ENCODE measurements around the gene CSMD2.

The CSMD2 gene

DNA sequence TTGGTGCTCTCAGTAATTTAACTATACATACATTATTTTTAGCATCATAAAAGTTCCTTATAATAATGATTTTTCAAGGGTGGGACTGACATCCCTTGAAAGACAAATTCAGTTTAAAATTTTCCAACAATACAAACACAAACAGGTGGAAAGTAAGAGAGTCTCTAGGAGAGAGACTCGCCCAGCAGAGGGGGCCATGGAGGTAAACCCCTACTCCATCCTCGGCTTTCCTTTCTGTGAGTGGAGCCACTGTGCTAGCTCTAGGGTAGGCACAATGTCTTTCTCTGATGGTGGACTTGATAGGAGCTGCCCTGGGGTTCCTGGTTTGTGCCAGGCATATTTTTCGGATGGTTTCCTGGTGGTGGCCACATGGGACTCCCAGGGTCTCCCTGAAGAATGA is 8.3 kb downstream of the CSMD2 start:
- in situ Hi-C loops (cut with MboI; ENCODE audit: low sequenced_read_pairs) = no loop called here

DNA sequence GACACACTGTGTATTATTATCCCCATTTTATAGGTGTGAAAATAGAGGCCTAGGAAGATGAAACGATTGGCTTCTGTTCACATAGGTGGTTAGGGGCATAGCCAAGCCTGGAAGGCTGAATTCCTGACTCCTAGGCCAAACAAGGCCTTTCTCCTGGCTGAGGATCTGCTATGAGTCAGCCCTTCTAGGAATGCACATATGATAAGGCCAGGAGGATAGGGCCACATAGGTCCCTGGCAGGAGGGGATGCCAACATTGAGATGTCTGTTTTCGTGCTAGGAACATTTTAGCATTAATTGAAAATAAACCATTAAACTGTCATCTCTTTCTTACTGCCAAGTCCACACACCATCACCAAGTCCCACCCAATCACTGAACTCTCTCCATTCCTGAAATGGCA is 9.2 kb downstream of the CSMD2 start:
- in situ Hi-C loops (cut with MboI; ENCODE audit: low sequenced_read_pairs) = no loop called here

DNA sequence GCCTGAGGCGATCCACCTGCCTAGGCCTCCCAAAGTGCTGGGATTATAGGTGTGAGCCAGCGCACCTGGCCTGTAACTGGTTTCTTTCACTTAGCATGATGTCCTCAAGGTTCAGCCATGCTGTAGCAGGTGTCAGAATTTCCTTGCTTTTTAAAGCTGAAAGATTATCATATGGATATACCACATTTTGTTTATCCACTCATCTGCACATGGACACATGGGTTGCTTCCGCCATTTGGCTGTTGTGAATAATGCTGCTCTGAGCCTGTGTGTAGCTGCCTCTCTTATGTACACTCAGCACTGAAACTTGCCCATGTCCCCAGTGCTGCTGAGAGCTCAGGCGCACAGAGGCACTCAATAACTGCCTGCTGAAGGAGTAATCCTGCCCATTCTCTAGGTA is 11.8 kb downstream of the CSMD2 start:
- in situ Hi-C loops (cut with MboI; ENCODE audit: low sequenced_read_pairs) = no loop called here

DNA sequence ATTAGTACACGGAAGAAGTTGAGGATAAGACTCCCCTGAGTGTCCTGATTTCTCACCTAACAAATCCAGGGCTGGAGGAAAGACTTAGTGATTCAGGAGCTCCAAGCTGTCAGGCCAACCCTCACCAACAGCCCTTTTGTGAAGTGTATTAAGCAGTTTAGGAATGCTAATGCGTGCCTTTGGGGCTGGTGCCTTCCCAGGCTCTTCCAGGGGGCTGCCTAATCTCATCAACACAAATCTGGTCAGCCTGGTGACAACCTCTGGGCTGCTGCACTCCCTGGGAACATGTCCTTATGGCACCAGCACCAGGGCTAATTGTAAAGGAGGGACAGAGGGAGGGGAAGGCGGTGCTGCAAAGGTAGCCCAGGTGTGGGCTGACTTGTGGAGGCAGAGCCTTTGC is 15.5 kb downstream of the CSMD2 start:
- in situ Hi-C loops (cut with MboI; ENCODE audit: low sequenced_read_pairs) = no loop called here

DNA sequence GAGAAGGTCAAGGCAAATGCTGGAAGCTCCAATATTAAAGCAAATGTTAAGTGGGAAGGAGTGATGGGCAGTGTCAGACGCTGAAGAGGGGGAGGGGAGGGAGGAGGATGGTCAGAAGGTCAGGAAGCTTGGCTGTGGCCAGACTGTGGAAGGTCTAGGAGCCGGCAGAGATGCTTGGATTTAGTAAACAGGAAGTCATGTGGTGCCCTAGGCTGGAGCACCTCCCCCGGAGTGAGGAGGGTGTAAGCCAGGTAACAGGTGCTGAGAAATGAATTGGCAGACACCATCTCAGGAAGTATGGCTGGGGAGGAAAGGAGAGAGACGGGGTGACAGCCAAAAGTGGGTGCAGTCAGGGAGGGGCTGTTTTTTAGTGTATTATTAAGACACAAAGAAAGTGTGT is 17.7 kb downstream of the CSMD2 start:
- in situ Hi-C loops (cut with MboI; ENCODE audit: low sequenced_read_pairs) = no loop called here

DNA sequence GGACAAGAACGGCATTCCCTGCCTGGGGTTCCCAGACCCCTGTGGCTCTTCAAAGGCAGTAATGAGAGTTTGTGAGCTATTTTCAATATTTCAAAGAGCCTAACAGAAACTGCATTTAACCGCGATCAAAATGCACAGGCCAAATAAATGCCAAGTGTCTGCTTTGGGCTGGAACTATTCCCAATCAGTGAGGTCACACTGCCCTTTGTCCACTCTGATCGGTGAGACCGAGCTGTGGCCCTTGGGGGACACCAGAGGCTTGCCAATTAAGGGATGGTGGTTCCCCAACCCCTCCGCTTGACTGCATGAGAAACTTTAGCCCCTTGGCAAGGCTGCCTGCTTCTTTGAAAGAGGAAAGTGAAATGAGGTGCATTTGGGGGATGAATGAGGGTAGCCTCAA is 20.3 kb downstream of the CSMD2 start:
- in situ Hi-C loops (cut with MboI; ENCODE audit: low sequenced_read_pairs) = no loop called here

DNA sequence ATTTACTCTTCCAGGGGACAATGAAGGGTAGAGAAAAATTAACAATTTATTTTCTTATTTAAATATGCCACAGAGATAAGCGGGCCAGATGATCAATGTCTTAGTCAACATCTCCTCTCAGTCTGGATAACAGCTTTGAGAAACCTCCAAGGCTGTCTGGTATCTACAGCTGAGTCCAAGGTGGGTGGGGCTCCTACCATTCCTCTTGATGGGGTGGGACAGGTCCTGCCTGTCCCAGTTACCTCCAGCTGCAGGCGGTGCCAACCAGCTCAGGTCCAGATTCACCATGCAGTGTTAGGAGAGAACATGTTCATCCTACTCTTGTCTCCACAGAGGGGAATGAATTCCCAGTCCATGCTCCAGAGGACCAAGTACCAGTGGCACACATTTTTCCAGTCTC is 21.1 kb downstream of the CSMD2 start:
- in situ Hi-C loops (cut with MboI; ENCODE audit: low sequenced_read_pairs) = no loop called here

DNA sequence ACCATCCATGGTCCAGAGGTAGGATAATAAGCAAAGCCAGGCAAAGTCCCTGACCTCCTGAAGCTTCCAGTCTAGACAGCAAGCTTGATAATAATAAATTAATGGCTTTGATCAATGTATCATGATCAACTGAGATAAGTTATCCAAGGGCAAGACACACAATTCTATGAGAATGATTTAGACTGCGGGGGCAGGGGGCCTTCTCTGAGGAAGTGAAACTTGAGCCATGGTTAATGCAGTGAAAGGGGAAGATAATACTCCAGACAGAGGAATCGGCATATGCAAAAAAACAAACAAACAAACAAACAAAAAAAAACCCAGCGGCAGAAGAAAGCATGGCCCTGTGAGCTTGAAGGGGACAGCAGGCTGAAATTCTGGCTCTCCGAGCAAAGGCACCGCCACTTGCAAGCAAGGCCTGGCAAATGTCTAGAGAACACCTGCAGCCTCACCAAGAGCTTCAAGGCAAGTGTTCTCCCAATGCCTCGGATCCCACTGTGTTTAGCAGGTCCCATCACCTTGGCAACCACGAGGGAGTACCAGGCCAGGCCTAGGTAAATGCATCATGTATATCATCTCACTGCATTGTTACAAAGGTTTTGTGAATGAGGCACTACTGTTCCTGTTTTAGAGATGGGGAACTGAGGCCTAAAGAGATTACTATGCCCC is 24.9 kb downstream of the CSMD2 start:
- in situ Hi-C loops (cut with MboI; ENCODE audit: low sequenced_read_pairs) = no loop called here

DNA sequence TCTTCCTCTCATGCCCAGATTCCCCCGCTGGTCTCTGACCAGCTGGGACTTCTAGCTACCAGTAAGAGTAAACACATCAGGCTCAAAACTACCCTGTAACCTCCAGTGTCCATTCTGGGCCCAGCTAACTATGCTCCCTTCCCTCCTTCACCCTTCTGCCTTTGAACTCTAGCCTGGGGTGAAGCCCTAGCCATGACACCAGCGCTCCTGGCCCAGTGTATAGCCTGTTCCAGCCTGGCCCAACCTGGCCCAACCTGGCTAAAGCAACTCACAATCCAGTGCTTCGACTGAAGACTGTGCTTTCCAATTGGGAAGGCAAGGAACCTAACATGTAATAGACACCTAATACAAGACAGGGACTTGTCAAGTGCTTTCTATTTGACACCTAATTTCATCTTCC is 27.6 kb downstream of the CSMD2 start:
- in situ Hi-C loops (cut with MboI; ENCODE audit: low sequenced_read_pairs) = no loop called here

DNA sequence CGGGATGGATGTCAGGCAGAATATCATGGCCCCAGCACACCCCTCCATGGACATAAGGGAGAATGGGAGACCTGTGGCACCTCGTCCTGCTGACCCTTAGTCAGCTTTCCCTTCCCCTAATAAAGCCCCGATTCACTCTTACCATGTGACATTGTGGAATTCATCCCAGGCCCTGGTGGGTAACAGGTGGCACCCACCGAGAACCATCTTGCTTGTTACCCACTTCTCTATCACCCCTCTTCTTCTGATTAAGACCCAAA is 32.9 kb downstream of the CSMD2 start:
- in situ Hi-C loops (cut with MboI; ENCODE audit: low sequenced_read_pairs) = no loop called here

DNA sequence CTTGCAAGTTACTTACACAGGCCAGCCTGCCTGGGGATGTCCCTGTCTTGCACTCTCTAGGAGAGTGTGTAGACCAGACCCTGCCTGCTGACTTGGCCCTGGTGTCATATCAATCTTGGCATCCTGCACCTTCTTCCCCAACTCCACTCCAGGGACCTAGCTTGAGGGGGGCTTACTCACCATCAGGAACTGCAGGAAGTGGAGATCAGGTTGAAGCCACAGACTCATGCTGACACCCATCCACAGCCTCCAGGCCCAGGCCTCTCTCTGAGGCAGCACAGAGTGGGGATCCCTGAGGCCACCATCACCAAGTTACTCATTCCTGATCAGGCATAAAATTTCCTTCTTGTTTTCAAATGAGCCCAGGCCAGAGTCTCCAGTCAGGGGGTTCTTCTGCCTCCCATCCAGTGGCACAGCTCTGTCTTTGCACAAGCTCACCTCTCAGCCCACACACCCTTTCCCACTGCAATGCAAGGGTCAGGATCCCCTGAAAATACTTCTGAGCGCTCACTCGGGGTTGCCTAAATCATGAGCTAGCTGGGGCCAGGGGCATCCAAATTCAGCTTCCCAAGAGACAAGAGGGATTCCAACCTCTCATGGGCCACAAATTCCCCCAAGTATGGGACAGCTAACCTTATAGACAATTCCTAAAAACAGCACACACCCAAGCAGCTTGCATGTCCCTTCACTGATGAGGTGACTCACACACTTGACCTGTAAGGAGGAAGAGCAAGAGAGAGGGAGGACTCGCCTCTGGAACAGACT is 33.5 kb downstream of the CSMD2 start:
- in situ Hi-C loops (cut with MboI; ENCODE audit: low sequenced_read_pairs) = no loop called here

DNA sequence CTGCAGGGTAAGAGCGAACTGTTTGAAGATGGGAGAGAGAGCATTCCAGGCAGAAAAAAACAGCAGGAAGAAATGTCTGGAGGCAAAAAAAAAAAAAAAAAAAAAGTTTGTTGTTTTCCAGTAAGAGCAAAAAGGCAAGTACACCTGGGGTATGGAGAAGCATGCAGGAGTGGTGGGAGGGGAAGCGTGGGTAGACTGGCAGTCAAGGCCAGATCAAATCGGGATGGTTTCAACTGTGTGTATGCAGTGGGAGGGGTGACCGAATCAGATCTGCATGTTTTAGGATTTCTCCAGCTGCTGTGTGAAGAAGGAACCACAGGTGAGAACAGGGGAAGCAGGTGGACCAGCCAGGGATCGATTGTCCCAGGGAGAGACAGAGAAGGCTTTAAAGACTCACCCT is 34.7 kb downstream of the CSMD2 start:
- in situ Hi-C loops (cut with MboI; ENCODE audit: low sequenced_read_pairs) = no loop called here

DNA sequence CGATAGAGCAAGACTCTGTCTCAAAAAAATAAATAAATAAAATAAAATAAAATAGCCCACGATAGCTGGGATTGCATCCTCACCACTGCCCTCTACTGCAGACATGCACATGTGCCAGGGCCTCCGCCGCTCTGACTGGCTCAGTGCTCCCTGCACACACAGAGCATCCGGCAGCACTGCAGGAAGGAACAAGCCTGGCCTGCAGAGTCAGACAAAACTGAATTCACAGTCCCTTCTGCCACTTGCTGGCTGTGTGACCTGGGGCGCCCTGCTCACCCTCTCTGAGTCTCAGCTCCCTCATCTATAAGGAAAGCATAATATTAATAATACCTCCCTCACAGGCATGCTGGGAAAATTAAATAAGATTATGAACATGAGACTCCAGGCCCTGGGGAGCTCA is 35.4 kb downstream of the CSMD2 start:
- in situ Hi-C loops (cut with MboI; ENCODE audit: low sequenced_read_pairs) = no loop called here

DNA sequence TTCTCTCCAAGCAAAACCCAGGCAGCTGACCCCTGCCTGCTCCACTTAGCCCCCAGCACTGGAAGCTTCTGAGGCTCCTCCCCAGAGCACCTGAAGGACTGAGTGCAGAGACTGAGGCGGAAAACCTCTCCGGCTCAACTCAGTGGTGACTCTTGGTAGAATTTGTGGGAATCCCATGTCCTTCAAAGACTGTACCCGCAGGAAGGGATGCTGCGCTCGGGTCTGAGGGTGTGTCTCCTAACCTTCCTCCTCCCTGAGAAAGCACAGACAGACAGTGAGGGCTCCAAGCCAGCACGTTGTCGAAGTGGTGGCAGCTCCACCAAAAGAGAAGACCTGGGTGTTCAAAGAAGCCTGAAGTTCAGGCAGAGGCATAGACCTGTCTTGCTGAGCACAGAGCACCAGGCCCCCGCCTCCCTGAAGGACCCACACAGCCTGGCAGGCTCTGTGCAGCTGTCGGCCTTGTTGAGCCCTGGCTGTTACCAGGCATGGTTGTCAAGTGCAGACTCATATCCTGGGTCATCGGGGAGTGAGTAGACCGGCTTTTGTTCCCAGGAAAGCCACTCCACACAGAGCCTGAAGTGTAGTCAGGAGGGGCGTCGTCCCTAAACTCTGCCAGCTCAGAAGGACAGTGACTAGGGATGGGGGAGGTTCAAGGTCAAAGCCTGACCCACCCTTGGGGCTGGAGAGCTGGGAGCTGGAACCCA is 36.7 kb downstream of the CSMD2 start:
- in situ Hi-C loops (cut with MboI; ENCODE audit: low sequenced_read_pairs) = no loop called here

DNA sequence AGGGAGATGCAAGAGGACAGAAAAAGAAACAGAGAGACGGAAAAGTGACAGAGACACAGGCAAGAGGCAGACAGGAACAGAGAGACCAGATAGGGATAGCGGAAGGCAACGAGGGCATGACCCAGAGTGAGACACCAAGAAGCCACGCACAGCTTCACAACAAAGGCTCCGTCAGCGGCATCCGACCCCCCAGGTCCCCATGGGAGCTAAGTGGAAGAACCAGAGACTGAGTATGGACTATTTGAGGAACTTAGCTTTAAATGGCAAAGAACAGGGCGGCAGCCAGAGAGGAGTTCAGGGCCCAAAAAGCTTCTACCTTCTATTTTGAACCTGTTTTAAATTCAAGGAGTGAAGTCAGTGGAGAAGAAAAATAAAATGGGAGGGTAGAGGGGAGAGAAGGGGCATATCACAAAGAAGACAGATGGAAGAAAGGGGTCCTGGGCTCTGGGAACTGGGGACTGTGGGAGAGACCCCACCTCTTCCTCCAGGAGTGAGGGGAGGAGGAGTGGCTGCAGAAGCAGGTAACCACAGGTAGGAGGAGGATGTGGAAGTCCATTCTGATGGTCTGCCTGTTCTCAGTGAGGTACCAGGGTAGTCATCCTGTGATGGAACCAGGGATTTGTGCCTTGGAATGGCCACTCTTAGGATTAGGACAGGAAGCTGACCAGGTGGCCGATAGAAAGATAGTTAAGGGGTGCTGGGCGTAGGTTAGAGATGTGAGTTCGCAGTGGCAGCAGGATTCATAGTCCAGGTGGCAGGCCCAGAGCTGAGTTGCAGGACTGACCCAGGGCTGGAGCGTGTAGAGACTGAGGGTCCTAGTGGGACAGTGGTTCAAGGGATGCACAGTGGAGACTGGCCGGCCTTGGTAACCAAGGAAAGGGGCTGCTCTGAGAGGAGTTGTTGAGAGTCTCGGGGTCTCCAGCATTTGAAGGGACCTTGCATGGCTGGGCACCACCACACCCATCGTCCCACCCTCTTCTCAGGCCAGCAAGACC is 37.7 kb downstream of the CSMD2 start:
- in situ Hi-C loops (cut with MboI; ENCODE audit: low sequenced_read_pairs) = no loop called here

DNA sequence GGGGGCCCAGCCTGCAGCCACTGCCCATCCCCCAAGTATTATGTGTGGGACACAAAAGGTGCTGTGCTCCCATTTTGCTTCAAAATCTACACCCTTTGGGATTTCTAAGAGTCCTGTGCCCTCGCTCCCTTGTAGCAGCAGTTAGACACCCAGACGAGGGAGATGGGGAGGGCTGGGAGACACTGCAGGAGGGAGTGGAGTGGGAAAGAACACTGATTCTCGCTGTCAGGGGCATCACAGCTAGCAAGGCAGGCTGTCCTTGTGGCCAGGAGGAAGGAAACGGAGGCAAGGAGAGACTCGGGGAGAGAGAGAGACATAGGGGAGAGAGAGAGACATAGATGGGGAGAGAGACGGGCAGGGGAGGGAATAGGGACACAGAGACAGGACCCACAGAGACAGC is 38.5 kb downstream of the CSMD2 start:
- in situ Hi-C loops (cut with MboI; ENCODE audit: low sequenced_read_pairs) = no loop called here

DNA sequence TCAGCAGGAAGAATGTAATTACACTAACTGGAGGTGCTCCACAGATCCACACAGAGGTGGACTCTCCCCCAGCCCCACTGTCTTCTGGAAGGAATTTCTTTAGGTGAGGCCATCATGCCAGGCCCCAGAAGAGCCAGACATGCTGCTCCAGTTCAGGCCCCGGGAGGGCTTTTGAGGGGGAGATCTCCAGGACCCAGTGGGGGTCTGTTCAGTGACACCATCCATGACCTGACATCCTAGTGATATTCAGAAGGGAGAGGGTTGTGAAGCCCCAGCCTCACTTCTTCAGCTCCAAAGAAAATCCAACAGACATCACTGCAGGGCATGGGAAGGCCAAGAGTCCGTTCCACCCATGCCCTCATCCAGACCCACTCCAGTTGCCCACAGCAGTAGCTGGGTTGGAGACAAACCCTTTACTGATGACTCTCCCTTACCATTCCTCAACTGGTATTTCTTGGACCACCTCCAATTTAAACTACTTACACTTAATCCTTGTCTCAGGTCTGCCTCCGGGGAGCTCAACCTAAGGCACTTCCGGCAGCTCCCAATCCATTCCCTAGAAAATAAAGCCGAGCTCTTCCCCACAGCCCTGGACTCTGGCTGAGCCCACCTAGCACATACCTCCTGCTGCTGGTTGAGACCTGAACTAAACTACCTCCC is 39.2 kb downstream of the CSMD2 start:
- in situ Hi-C loops (cut with MboI; ENCODE audit: low sequenced_read_pairs) = no loop called here

DNA sequence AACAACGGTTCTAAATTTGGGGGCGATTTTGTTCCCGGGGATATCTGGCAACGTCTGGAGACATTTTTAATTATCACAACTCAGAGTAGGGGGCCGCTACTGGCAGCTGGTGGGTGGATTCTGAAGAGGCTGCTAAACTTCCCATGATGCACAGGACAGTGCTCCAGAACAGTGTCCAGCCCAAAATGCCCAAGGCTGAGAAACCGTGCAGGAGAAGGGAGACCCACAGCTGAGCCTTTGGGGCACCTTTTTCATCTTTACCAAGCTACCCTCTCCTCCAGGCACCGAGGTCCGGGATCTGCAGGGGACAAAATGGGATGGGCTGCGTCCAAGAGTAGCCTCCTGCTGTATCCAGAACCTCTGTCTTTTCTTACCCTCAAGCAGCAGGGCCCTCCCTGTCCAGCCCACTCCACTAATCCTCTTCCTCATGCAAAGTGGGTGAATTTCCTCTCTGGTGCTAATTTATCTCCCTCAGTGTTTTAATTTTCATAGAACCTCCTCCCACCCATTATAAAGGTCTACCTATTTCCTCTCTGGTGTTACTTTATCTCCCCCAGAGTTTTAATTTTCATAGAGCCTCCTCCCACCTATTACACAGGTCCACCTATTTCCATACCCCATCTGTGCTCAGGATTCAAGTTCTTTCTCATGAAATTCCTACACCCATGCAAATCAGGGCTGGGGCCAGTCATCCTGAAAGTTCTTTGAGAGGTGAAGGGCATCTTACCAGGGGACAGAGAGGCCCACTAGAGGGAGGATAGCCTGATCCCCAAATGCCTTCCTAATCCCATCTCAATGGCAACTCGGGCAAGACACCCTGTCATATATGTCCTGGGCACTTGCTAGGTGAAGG is 42.7 kb downstream of the CSMD2 start:
- in situ Hi-C loops (cut with MboI; ENCODE audit: low sequenced_read_pairs) = no loop called here

DNA sequence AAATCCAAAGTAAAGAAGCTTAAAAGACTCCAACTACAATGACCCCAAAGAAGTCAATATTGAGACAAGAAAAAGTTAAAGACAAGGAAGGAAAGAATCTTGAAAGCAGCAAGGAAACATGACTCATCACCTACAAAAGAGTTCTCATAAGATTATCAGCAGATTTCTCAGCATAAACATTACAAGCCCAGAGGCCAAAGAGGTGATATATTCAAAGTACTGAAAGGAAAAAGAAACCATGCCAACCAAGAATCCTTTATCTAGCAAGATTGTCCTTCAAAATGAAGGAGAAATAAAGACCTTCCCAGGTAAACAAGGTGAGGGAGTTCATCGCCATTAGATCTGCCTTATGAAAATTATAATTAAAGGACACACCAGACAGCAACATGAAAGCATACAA is 49.8 kb downstream of the CSMD2 start:
- in situ Hi-C loops (cut with MboI; ENCODE audit: low sequenced_read_pairs) = no loop called here

DNA sequence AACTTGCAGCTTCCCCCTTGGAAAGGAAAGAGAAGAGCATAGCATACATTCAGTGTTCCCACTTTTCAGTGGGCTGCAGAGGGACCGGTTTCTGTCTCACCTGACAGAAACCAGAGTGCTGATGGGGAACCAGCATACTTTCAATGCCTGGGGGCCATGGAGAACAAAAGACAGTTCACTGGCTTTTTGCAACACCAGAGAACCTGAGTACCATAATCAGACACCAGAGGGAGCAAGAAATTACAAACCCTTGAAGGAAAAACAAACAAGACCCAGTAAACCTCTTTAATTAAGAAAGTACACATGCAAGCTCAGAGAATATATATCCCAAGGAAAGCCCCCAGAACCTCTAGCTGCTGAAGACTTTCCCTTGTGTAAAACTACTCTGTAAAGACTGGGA is 51.1 kb downstream of the CSMD2 start:
- in situ Hi-C loops (cut with MboI; ENCODE audit: low sequenced_read_pairs) = no loop called here
